ENCODE data around the gene PRKAR2A.

DNA sequence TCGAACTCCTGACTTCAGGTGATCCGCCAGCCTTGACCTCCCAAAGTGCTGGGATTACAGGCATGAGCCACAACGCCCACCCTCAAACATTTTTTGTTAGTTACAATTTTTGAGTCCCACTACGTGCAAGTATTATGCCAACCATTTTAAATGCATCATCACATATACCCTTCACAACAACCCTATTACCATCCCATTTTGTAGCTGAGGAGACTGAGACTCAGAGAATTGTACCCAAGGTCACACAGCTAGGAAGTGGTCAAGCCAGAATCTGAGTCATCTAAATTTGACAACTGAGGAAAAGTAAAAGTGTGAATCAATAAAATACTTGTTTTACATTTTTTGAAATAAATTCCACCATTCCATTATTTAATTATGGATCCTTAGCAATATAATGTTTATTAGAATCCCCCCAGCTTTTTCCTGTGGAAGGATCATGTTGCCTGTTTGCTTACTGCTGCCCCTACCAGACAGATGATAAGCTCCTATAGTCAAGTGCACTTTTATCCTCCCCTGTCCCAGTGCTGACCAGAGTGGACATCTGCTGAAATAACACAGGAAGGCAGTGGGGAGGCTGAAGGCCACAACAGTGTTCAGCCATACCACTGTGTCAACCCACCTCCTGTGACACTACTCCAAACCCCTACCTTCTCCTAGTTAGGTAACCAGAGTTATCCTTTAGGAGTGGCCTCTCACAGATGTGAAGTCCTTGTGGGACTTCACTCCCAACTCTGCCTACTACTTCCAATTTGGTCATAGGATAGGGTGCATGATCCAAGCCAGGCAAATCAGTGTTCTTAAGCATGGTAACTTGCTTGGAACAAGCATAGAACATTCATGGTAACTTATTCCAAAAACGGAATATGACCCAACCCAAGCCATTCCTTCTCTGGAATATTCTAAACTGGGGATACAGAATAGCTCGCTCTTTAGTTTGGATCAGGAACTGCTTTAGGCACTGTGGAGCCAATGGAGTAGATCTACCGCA lies 28.1 kb downstream of the PRKAR2A start:
- TF ChIP-seq CTCF (IDR thresholded peaks at IDR 0.05; ENCODE audit: low read length) (no peak), EZH2 (optimal IDR thresholded peaks at IDR 0.05; ENCODE audit: low read depth, low read length) (no peak)

Data from MM.1S (cell line).